D721Med (cell line): ENCODE data around the gene FYB1.

ENCODE experiments used
- DNase-seq: peaks from one replicate; pipeline ENCODE4 v3.0.0; 2011; ENCODE audit warnings: low spot score; ENCODE audit not compliant: insufficient read length
- FAIRE-seq: peaks from 2 replicates; lab custom pipeline; 2011; peaks lifted over from hg19 to GRCh38; lab: Jason Lieb, UNC
- CTCF ChIP-seq: IDR thresholded peaks from 2 replicates; pipeline ENCODE4 v1.5.1; 2012; ENCODE audit warnings: mild to moderate bottlenecking, control low read depth; ENCODE audit not compliant: insufficient read depth; ENCODE audit errors: missing control alignments

The FYB1 gene

GRCh38 chr5:39146831-39147540 is 72.4 kb downstream of the FYB1 start:
- TF ChIP-seq CTCF, result no peak
- FAIRE-seq, result no peak

GRCh38 chr5:39143151-39143860 is 76.1 kb downstream of the FYB1 start:
- no peak for TF ChIP-seq CTCF
- DNase-seq, result no peak
- no peak for FAIRE-seq

More at GRCh38 chr5:39146831-39147540, 72.4 kb downstream of the FYB1 start:
- DNase-seq, result no peak

- DNase-seq (no peak), FAIRE-seq (no peak)
- no peak for TF ChIP-seq CTCF
Observed at GRCh38 chr5:39140558-39141168, 78.7 kb downstream of the FYB1 start.

- FAIRE-seq (no peak), DNase-seq (no peak)
- TF ChIP-seq CTCF, result no peak
Observed at GRCh38 chr5:39138892-39139291, 80.5 kb downstream of the FYB1 start.

GRCh38 chr5:39137819-39138451 is 81.4 kb downstream of the FYB1 start:
- no peak for TF ChIP-seq CTCF
- no peak for FAIRE-seq
- no peak for DNase-seq

GRCh38 chr5:39137391-39137790 is 82.0 kb downstream of the FYB1 start:
- TF ChIP-seq CTCF, result no peak
- DNase-seq (no peak), FAIRE-seq (no peak)
